H9 (cell line): ENCODE data around the gene PERCC1. TPM values are rescaled to one million over a fixed set of nuclear protein-coding genes. Genes with fewer than 3 reads are reported as not detected.

Experiments used
- DNase-seq: peaks from one replicate; pipeline ENCODE4 v3.0.0-alpha.2; 2017
- H2AFZ ChIP-seq: one replicate; pipeline ENCODE4 v1.6.1; 2013; ENCODE audit warnings: mild to moderate bottlenecking, low read length, control low read depth, moderate library complexity
- H2AK5ac ChIP-seq: 2 replicates; pipeline ENCODE4 v1.6.1; 2013; ENCODE audit warnings: low read length, control low read depth, mixed read lengths; ENCODE audit not compliant: insufficient read length
- H2BK120ac ChIP-seq: one replicate; pipeline ENCODE4 v1.6.1; 2013; ENCODE audit warnings: low read depth, mild to moderate bottlenecking, low read length, control low read depth, inconsistent platforms; ENCODE audit not compliant: poor library complexity, severe bottlenecking
- H2BK12ac ChIP-seq: 2 replicates; pipeline ENCODE4 v1.6.1; 2013; ENCODE audit warnings: low read length, control low read depth, mixed read lengths, low read depth; ENCODE audit not compliant: insufficient read length
- H2BK15ac ChIP-seq: 2 replicates; pipeline ENCODE4 v1.6.1; 2013; ENCODE audit warnings: low read depth, low read length, control low read depth
- H2BK20ac ChIP-seq: one replicate; pipeline ENCODE4 v1.6.1; 2013; ENCODE audit warnings: low read depth, mild to moderate bottlenecking, low read length, control low read depth, inconsistent platforms; ENCODE audit not compliant: poor library complexity, severe bottlenecking
- H2BK5ac ChIP-seq: 2 replicates; pipeline ENCODE4 v1.6.1; 2013; ENCODE audit warnings: low read length, control low read depth, mixed read lengths; ENCODE audit not compliant: insufficient read length
- H3K14ac ChIP-seq: 2 replicates; pipeline ENCODE4 v1.6.1; 2013; ENCODE audit warnings: low read length, control low read depth; ENCODE audit not compliant: insufficient read depth
- H3K18ac ChIP-seq: 2 replicates; pipeline ENCODE4 v1.6.1; 2013; ENCODE audit warnings: low read depth, mild to moderate bottlenecking, mixed read lengths, low read length, control low read depth; ENCODE audit not compliant: insufficient read length
- H3K23ac ChIP-seq: 2 replicates; pipeline ENCODE4 v1.6.1; 2013; ENCODE audit warnings: low read length, control low read depth, mixed read lengths, low read depth; ENCODE audit not compliant: insufficient read length
- H3K23me2 ChIP-seq: 2 replicates; pipeline ENCODE4 v1.6.1; 2013; ENCODE audit warnings: low read depth, mild to moderate bottlenecking, mixed read lengths, low read length, control low read depth; ENCODE audit not compliant: insufficient read length, poor library complexity, severe bottlenecking
- H3K27ac ChIP-seq: 2 replicates; pipeline ENCODE4 v1.5.1; 2013; ENCODE audit warnings: low read length, control low read depth, mixed read lengths, low read depth; ENCODE audit not compliant: insufficient read length
- H3K27me3 ChIP-seq: 2 replicates; pipeline ENCODE4 v1.6.1; 2013; ENCODE audit warnings: low read length, control low read depth, inconsistent platforms; ENCODE audit not compliant: insufficient read depth
- H3K4ac ChIP-seq: 2 replicates; pipeline ENCODE4 v1.6.1; 2013; ENCODE audit warnings: low read depth, mild to moderate bottlenecking, control low read depth, inconsistent platforms, low read length, moderate library complexity
- H3K4me1 ChIP-seq: 2 replicates; pipeline ENCODE4 v1.6.1; 2013; ENCODE audit warnings: low read length, control low read depth, inconsistent platforms; ENCODE audit not compliant: insufficient read depth
- H3K4me2 ChIP-seq: 2 replicates; pipeline ENCODE4 v1.6.1; 2013; ENCODE audit warnings: low read length, control low read depth, mixed read lengths; ENCODE audit not compliant: insufficient read length, insufficient read depth
- H3K56ac ChIP-seq: 2 replicates; pipeline ENCODE4 v1.6.1; 2013; ENCODE audit warnings: low read depth, mild to moderate bottlenecking, mixed read lengths, low read length, control low read depth; ENCODE audit not compliant: insufficient read length
- H3K79me1 ChIP-seq: 2 replicates; pipeline ENCODE4 v1.6.1; 2013; ENCODE audit warnings: low read depth, mild to moderate bottlenecking, moderate library complexity, low read length, control low read depth, inconsistent platforms; ENCODE audit not compliant: insufficient read depth, poor library complexity, severe bottlenecking
- H3K79me2 ChIP-seq: 2 replicates; pipeline ENCODE4 v1.6.1; 2013; ENCODE audit warnings: low read length, control low read depth, inconsistent platforms; ENCODE audit not compliant: insufficient read depth
- H3K9ac ChIP-seq: 2 replicates; pipeline ENCODE4 v1.6.1; 2013; ENCODE audit warnings: low read length, control low read depth, mixed read lengths; ENCODE audit not compliant: insufficient read length; ENCODE audit errors: extremely low read depth
- H3K9me3 ChIP-seq: one replicate; pipeline ENCODE4 v1.6.1; 2013; ENCODE audit warnings: low read depth, low read length, inconsistent platforms; ENCODE audit not compliant: control insufficient read depth
- H3T11ph ChIP-seq: one replicate; pipeline ENCODE4 v1.6.1; 2013; ENCODE audit warnings: mild to moderate bottlenecking, low read length, control low read depth, inconsistent platforms
- H4K20me1 ChIP-seq: one replicate; pipeline ENCODE4 v1.6.1; 2013; ENCODE audit not compliant: control insufficient read depth, insufficient read length, insufficient read depth
- H4K5ac ChIP-seq: 2 replicates; pipeline ENCODE4 v1.6.1; 2013; ENCODE audit warnings: low read depth, mild to moderate bottlenecking, mixed read lengths, low read length, control low read depth; ENCODE audit not compliant: insufficient read length
- H4K8ac ChIP-seq: replicated peaks from 2 replicates; pipeline ENCODE4 v1.6.1; 2013; ENCODE audit warnings: low read length, control low read depth, mixed read lengths, low read depth; ENCODE audit not compliant: insufficient read length
- H4K91ac ChIP-seq: 2 replicates; pipeline ENCODE4 v1.6.1; 2013; ENCODE audit warnings: low read depth, mild to moderate bottlenecking, moderate library complexity, mixed read lengths, low read length, control low read depth; ENCODE audit not compliant: insufficient read length
- H3K27ac Mint-ChIP-seq, 3 experiments: 2 replicates in 2 of 3; 3 replicates in 1 of 3; pipeline ENCODE4 v1.8.0; 2020 to 2021; ENCODE audit warnings: mixed read lengths in 3 of 3, mild to moderate bottlenecking in 1 of 3, moderate library complexity in 1 of 3
- H3K27me3 Mint-ChIP-seq: 2 replicates; pipeline ENCODE4 v1.8.0; 2021; ENCODE audit warnings: low read depth, mild to moderate bottlenecking, moderate library complexity, mixed read lengths
- H3K36me3 Mint-ChIP-seq, 3 experiments: 2 replicates in 2 of 3; 3 replicates in 1 of 3; pipeline ENCODE4 v1.8.0; 2020 to 2021; ENCODE audit warnings: low read depth in 3 of 3, mixed read lengths in 3 of 3; ENCODE audit not compliant: insufficient read depth in 1 of 3
- H3K4me1 Mint-ChIP-seq, 2 experiments: 2 replicates each; pipeline ENCODE4 v1.8.0; 2020; ENCODE audit warnings: mixed read lengths in 2 of 2
- H3K4me3 Mint-ChIP-seq, 2 experiments: 2 replicates in 1 of 2; 3 replicates in 1 of 2; pipeline ENCODE4 v1.8.0; 2020 to 2021; ENCODE audit warnings: mild to moderate bottlenecking in 2 of 2, mixed read lengths in 2 of 2, moderate library complexity in 1 of 2
- H3K9me3 Mint-ChIP-seq, 2 experiments: 2 replicates in 1 of 2; 3 replicates in 1 of 2; pipeline ENCODE4 v1.8.0; 2020; ENCODE audit warnings: mild to moderate bottlenecking in 2 of 2, mixed read lengths in 2 of 2, moderate library complexity in 1 of 2
- CTCF ChIP-seq: fragments of 200-600 bp; sonication (generic); conservative IDR thresholded peaks from 3 replicates; pipeline ENCODE4 v1.8.0; 2021; ENCODE audit warnings: antibody characterized with exemption, mild to moderate bottlenecking
- WGBS: extraction: QIAGEN DNeasy Blood & Tissue Kit; methylation state at CpG from one replicate; pipeline ENCODE4 v1.1.7; 2013; ENCODE audit warnings: missing lambda C conversion rate, low lambda C conversion rate, mixed read lengths; ENCODE audit not compliant: insufficient read length; ENCODE audit errors: extremely low coverage; 5-methylcytosine and 5-hydroxymethylcytosine counted together
- total RNA-seq: library from RNA; stranded (reverse); gene quantifications from 2 replicates; pipeline ENCODE4 v1.2.1, GENCODE V29; 2021

PERCC1 gene
- total RNA-seq, 1 experiment from 2014 or later: not detected

GRCh38 chr16:1438229-1439057 lies 7.6 kb downstream of the PERCC1 start:
- no peaks in the 10 kb centered on the region for H3K79me1 ChIP-seq
- no peaks in the 10 kb centered on the region for H3K23me2 ChIP-seq

More at GRCh38 chr16:1438229-1439057, 7.6 kb downstream of the PERCC1 start:
- H3T11ph ChIP-seq: no peak overlapping the region
- no peak overlapping the region for H4K91ac ChIP-seq
- peak overlapping the region; percentile 37; the same call in 1 of the 2 replicates for H3K14ac ChIP-seq
- no peaks in the 10 kb centered on the region for H4K20me1 ChIP-seq
- H3K27me3 ChIP-seq: no peaks in the 10 kb centered on the region
- no peak overlapping the region for H2BK20ac ChIP-seq
- H3K4ac ChIP-seq: no peak overlapping the region
- no peak for DNase-seq
- no peak overlapping the region for H3K27ac Mint-ChIP-seq
- H2AK5ac ChIP-seq: no peak overlapping the region
- H3K23ac ChIP-seq: no peak overlapping the region
- no peak overlapping the region for H3K56ac ChIP-seq
- no peak overlapping the region for H2BK15ac ChIP-seq
- H3K9me3 Mint-ChIP-seq: no peaks in the 10 kb centered on the region
- H3K36me3 Mint-ChIP-seq: no peaks in the 10 kb centered on the region
- H3K4me1 ChIP-seq: no peaks in the 10 kb centered on the region
- no peak overlapping the region for H3K4me3 Mint-ChIP-seq
- H3K27me3 Mint-ChIP-seq: no peaks in the 10 kb centered on the region
- no CpG with 5 or more reads among the region's 35 CpGs for WGBS
- H3K4me1 Mint-ChIP-seq: no peaks in the 10 kb centered on the region; a peak in 1 of 4 replicates
- H3K18ac ChIP-seq: no peak overlapping the region
- H3K79me2 ChIP-seq: no peaks in the 10 kb centered on the region
- H2BK12ac ChIP-seq: no peak overlapping the region
- H2BK5ac ChIP-seq: no peak overlapping the region
- H3K4me2 ChIP-seq: no peak overlapping the region
- H3K9ac ChIP-seq: no peak overlapping the region
- no peak overlapping the region for H2AFZ ChIP-seq
- no peak overlapping the region for H3K27ac ChIP-seq
- H3K9me3 ChIP-seq: no peaks in the 10 kb centered on the region
- TF ChIP-seq CTCF: no peak
- no peak overlapping the region for H2BK120ac ChIP-seq
- no peak overlapping the region for H4K8ac ChIP-seq
- H4K5ac ChIP-seq: no peak overlapping the region
